Activated naive CD4-positive, alpha-beta T cell treated with anti-CD3 and anti-CD28 coated beads, Interleukin-2, amount 50 U/mL, for 72 hours (primary cell): ENCODE measurements around the gene LSAMP. TPM values are rescaled to one million over a fixed set of nuclear protein-coding genes. Genes with fewer than 3 reads are reported as not detected.

ENCODE experiments used
- ATAC-seq, 2 donors: fragments of 150-1000 bp; cut with Tn5 transposase; 2 replicates each; pipeline ENCODE4 v1.10.0; 2021; ENCODE audit warnings: mild to moderate bottlenecking in 2 of 2, moderate library complexity in 2 of 2
- DNase-seq, 2 donors: peaks; one replicate each; pipeline ENCODE4 v3.0.0; 2021 to 2022; ENCODE audit warnings: low spot score in 2 of 2
- H3K27ac Mint-ChIP-seq, 2 donors: one replicate each; pipeline ENCODE4 v1.8.0; 2022; ENCODE audit warnings: mild to moderate bottlenecking in 2 of 2, mixed read lengths in 2 of 2
- H3K36me3 Mint-ChIP-seq, 2 donors: one replicate each; pipeline ENCODE4 v1.8.0; 2022; ENCODE audit warnings: mixed read lengths in 2 of 2
- H3K9me3 Mint-ChIP-seq, 2 donors: one replicate each; pipeline ENCODE4 v1.8.0; 2022; ENCODE audit warnings: mixed read lengths in 2 of 2
- total RNA-seq, 2 donors: library from RNA; stranded (reverse); gene quantifications; one replicate each; pipeline ENCODE4 v1.2.3, GENCODE V29; 2022

Gene LSAMP
- total RNA-seq, result not detected

GRCh38 chr3:116445311-116445841, at the start of gene LSAMP:
Gene LSAMP, minus strand, starts transcription at chr3:116445487.
- ATAC-seq (no peak), DNase-seq (no peak)
- peaks cover 7 to 9% of the 10 kb centered on the region in 2 donors for H3K9me3 Mint-ChIP-seq
- peaks cover 0 to 8% of the 10 kb centered on the region in 2 donors for H3K36me3 Mint-ChIP-seq
- no peak within 1 kb of the TSS for H3K27ac Mint-ChIP-seq

DNA sequence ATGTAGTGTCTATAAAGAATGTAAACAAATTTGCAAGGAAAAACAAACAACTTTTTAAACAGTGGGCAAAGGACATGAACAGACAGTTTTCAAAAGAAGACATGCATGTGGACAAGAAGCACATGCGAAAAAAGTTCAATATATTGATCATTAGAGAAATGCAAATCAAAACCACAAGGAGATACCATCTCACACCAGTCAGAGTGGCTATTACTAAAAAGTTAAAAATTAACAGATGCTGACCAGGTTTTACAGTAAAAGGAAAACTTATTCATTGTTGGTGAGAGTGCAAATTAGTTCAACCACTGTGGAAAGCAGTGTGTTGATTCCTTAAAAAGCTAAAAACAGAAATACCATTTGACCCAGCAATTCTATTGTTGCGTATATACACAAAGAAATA, 47.1 kb upstream of the LSAMP start:
- DNase-seq (no peak), ATAC-seq (no peak)
- Mint-ChIP-seq H3K36me3 (peaks cover 0 to 15% of the 10 kb centered on the region in 2 donors), H3K9me3 (peaks cover 17 to 35% of the 10 kb centered on the region in 2 donors), H3K27ac (no peak overlapping the region)

- no peak overlapping the region for H3K27ac Mint-ChIP-seq
- ATAC-seq, result no peak
- H3K9me3 Mint-ChIP-seq, result peaks cover 15 to 27% of the 10 kb centered on the region in 2 donors
- H3K36me3 Mint-ChIP-seq, result peaks cover 0 to 14% of the 10 kb centered on the region in 2 donors
- DNase-seq, result no peak
Measured at GRCh38 chr3:116483135-116483534, 37.8 kb upstream of the LSAMP start.

DNA sequence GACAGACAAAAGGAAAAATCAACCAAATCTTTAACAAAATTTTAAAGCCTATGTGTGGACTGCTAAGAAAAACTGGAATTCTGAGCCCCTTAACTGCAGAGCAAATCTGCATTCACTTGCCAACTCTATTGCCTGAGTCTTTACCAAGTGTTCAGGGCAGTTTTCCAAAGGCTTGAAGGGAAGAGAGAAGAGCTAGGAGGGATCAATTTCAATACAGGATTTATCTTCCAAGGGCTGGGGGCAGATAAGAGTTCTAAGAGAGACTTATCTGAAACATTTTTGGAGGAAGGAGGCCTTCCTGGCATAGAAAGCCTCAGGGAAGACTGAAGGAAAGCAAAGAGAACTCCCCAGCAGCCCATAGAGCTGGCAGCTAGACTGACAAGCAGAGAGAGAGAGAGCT, 31.4 kb upstream of the LSAMP start:
- Mint-ChIP-seq H3K9me3 (peaks cover 23 to 31% of the 10 kb centered on the region in 2 donors), H3K36me3 (peaks cover 0 to 11% of the 10 kb centered on the region in 2 donors), H3K27ac (no peak overlapping the region)
- ATAC-seq (no peak), DNase-seq (no peak)

DNA sequence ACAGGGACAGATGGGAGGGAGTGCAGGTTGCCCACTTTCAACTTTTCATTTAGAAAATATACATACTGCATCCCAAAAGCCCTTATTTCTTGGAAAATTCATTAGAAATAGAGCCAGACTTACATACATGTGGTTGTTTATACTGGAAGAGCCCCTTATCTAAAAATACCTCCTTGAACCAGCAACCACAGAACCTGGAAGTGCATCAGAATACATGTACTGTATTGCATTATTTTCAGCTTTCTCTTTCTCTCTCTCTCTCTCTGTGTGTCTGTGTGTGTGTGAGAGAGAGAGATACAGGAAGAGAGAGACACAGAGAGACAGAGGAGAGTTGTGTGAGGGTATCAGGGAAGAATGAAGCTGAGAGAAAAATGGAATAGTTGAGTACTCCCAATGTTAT, 29.5 kb upstream of the LSAMP start:
- Mint-ChIP-seq H3K9me3 (peaks cover 20 to 28% of the 10 kb centered on the region in 2 donors), H3K27ac (no peak overlapping the region), H3K36me3 (peaks cover 0 to 11% of the 10 kb centered on the region in 2 donors)
- no peak for ATAC-seq
- DNase-seq, result no peak

GRCh38 chr3:116474032-116474780, 28.9 kb upstream of the LSAMP start:
- ATAC-seq (no peak), DNase-seq (no peak)
- peaks cover 17 to 29% of the 10 kb centered on the region in 2 donors for H3K9me3 Mint-ChIP-seq
- H3K27ac Mint-ChIP-seq, result no peak overlapping the region
- H3K36me3 Mint-ChIP-seq, result peaks cover 0 to 11% of the 10 kb centered on the region in 2 donors

DNA sequence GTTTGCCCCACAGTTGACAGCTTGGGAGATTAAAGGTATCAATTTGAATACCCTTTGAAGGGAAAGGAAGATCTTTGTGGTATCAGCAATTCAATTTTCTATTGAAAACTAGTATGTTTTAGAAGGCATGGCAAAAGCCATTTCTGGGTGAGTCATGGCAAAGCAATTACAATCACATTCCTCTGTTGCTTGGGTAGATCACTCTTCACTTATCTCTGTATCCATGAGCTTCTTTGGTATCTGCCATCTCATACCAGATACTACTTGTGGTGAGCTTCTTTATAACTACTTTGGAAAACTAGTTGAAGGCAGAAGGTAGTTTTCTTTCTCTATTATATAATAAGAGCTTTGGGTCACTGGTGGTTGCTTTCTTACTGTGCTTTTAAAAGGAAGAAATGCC, 28.3 kb upstream of the LSAMP start:
- ATAC-seq, result no peak
- peaks cover 17 to 32% of the 10 kb centered on the region in 2 donors for H3K9me3 Mint-ChIP-seq
- H3K36me3 Mint-ChIP-seq, result peaks cover 0 to 8% of the 10 kb centered on the region in 2 donors
- no peak overlapping the region for H3K27ac Mint-ChIP-seq
- no peak for DNase-seq

- no peak overlapping the region for H3K27ac Mint-ChIP-seq
- DNase-seq (no peak), ATAC-seq (no peak)
Measured at GRCh38 chr3:116470605-116471197, 25.4 kb upstream of the LSAMP start.

GRCh38 chr3:116469546-116469945, 24.3 kb upstream of the LSAMP start:
- ATAC-seq, result no peak
- Mint-ChIP-seq H3K36me3 (no peaks in the 10 kb centered on the region), H3K9me3 (peaks cover 4 to 12% of the 10 kb centered on the region in 2 donors), H3K27ac (no peak overlapping the region)
- no peak for DNase-seq

More at GRCh38 chr3:116470605-116471197, 25.4 kb upstream of the LSAMP start:
- Mint-ChIP-seq H3K9me3 (peaks cover 9 to 19% of the 10 kb centered on the region in 2 donors), H3K36me3 (no peaks in the 10 kb centered on the region)

DNA sequence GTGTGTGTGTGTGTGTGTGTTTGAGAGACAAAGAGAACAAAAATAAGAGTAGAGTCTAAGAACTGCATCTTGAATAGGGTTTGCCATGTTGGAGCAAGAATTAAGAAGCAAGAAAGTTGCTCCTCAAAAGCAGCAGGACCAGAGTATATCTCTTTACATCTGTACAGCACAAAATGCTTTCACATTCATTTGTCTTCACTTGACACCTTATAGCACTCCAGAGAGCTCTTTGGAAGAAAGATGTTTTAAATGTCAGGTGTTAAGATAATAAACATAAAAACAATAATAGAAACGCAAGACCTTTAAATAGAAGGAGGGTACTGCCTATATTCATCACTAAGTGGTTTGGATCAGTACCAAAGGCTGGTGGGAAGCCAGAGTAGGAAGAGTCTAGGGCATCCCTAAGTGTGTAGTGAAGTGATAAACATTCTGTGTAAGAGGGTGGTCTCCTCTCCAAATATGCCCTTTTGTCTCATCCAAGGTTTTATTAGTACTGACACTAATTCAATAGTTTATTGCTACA, 19.1 kb upstream of the LSAMP start:
- Mint-ChIP-seq H3K27ac (no peak overlapping the region), H3K9me3 (peaks cover 9 to 20% of the 10 kb centered on the region in 2 donors), H3K36me3 (no peaks in the 10 kb centered on the region)
- ATAC-seq, result no peak
- no peak for DNase-seq

GRCh38 chr3:116453666-116454346, 8.5 kb upstream of the LSAMP start:
- H3K27ac Mint-ChIP-seq, result no peak overlapping the region
- ATAC-seq, result no peak
- no peak for DNase-seq
- peaks cover 13 to 30% of the 10 kb centered on the region in 2 donors for H3K9me3 Mint-ChIP-seq
- no peaks in the 10 kb centered on the region for H3K36me3 Mint-ChIP-seq

- ATAC-seq, result no peak
Measured at GRCh38 chr3:116449546-116450350, 4.5 kb upstream of the LSAMP start.

DNA sequence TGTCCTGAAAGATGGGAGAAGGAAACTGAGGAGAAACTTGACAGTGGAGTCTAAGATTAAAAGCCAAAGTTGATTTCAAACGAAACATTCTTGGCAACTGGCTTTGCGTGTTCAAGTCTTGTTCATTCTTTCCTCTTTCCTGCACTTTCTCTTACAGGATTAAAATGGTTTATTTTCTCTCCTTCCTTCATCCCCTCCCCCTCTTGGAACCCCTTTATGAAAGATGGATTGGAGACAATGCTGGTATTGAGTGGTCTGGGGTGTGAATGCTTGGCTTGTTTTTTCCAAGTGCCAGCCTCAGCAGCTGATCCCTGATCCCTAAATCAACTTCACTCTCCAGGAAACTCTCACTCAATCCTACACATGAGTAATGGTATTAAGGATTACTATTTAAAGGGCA, 703 bp upstream of the LSAMP start:
- ATAC-seq (no peak), DNase-seq (no peak)
- Mint-ChIP-seq H3K36me3 (peaks cover 0 to 8% of the 10 kb centered on the region in 2 donors), H3K27ac (no peak overlapping the region), H3K9me3 (peaks cover 9 to 11% of the 10 kb centered on the region in 2 donors)

More at GRCh38 chr3:116449546-116450350, 4.5 kb upstream of the LSAMP start:
- DNase-seq, result no peak
- Mint-ChIP-seq H3K9me3 (peaks cover 11 to 22% of the 10 kb centered on the region in 2 donors), H3K36me3 (peaks cover 0 to under 1% of the 10 kb centered on the region in 2 donors), H3K27ac (no peak overlapping the region)

DNA sequence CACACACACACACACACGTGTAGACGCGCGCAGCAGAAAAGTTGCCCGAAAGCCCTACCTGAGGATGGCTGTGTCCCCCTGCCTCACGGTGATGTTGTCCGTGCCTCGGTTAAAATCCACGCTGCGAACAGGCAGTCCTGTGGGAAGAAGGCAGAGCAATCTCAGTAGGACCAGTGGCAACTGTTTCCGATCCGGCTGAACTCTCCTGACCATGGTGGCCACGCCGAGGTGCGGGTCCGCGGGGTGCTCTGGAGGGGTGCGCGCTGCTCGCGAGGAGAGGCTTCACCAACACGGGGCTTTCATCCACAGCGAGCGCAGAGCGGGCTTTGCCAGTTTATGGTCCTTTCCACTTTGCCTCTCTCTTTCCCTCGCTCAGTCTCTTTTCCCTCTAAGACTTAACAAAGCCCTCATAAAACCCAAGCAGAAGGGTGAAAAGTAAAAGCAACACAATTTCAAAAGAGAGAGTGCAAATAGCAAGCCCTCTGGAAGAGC, 422 bp downstream of the LSAMP start:
- Mint-ChIP-seq H3K36me3 (peaks cover 0 to 8% of the 10 kb centered on the region in 2 donors), H3K27ac (no peak overlapping the region), H3K9me3 (peaks cover 4 to 9% of the 10 kb centered on the region in 2 donors)
- DNase-seq (no peak), ATAC-seq (no peak)

GRCh38 chr3:116444115-116444747, 1.1 kb downstream of the LSAMP start:
- no peak for DNase-seq
- Mint-ChIP-seq H3K27ac (no peak overlapping the region), H3K36me3 (peaks cover 0 to 8% of the 10 kb centered on the region in 2 donors), H3K9me3 (peaks cover 4 to 9% of the 10 kb centered on the region in 2 donors)
- no peak for ATAC-seq
